Heart left ventricle (tissue), 16 donors: ENCODE results near the gene MCM8. TPM values are rescaled to one million over a fixed set of nuclear protein-coding genes. Genes with fewer than 3 reads are reported as not detected.

Experiments used
- ATAC-seq, 4 donors: fragments of 200-7000 bp; cut with Tn5 transposase; one replicate each; pipeline ENCODE4 v1.9.1; 2020 to 2022; ENCODE audit warnings: moderate library complexity in 4 of 4, mild to moderate bottlenecking in 3 of 4, moderate number of reproducible peaks in 1 of 4
- DNase-seq, 5 donors: peaks; one replicate each; pipeline ENCODE4 v3.0.0-alpha.2; 2020
- H3K27ac ChIP-seq, 12 donors: fragments of 200-600 bp; sonication (generic) in 4 of 12; one replicate each; pipeline versions ENCODE4 v1.5.0 to v1.8.0; 2016 to 2022; ENCODE audit warnings: mild to moderate bottlenecking in 2 of 12
- H3K27me3 ChIP-seq, 9 donors: fragments of 200-600 bp; sonication (generic) in 2 of 9; one replicate each; pipeline versions ENCODE4 v1.5.1 to v1.8.0; 2016 to 2022; ENCODE audit warnings: mild to moderate bottlenecking in 3 of 9
- H3K36me3 ChIP-seq, 9 donors: fragments of 200-600 bp; sonication (generic) in 2 of 9; one replicate each; pipeline versions ENCODE4 v1.5.0 to v1.8.0; 2018 to 2022; ENCODE audit warnings: mild to moderate bottlenecking in 2 of 9
- H3K4me1 ChIP-seq, 12 donors: fragments of 200-600 bp; sonication (generic) in 4 of 12; one replicate each; pipeline versions ENCODE4 v1.5.0 to v1.8.0; 2016 to 2022; ENCODE audit warnings: mild to moderate bottlenecking in 3 of 12
- H3K4me3 ChIP-seq, 12 donors: fragments of 200-600 bp; sonication (generic) in 4 of 12; one replicate each; pipeline versions ENCODE4 v1.5.0 to v1.8.0; 2017 to 2022; ENCODE audit warnings: mild to moderate bottlenecking in 9 of 12, moderate library complexity in 4 of 12
- H3K9me3 ChIP-seq, 12 donors: fragments of 200-600 bp; sonication (generic) in 4 of 12; one replicate each; pipeline versions ENCODE4 v1.5.0 to v1.8.0; 2016 to 2022; ENCODE audit warnings: mild to moderate bottlenecking in 1 of 12
- CTCF ChIP-seq, 12 donors: fragments of 200-600 bp; sonication (generic) in 4 of 12; IDR thresholded peaks; one replicate each; pipeline versions ENCODE4 v1.5.0 to v1.8.0; 2018 to 2022; ENCODE audit warnings: antibody characterized with exemption in 12 of 12, mild to moderate bottlenecking in 5 of 12
- POLR2A ChIP-seq, 2 donors: fragments of 450-650 bp; IDR thresholded peaks; one replicate each; pipeline ENCODE4 v1.6.1; 2017; ENCODE audit warnings: antibody characterized with exemption in 2 of 2, mild to moderate bottlenecking in 2 of 2, moderate library complexity in 2 of 2
- WGBS, 4 donors: extraction: QIAGEN DNeasy Blood & Tissue Kit in 2 of 4; methylation state at CpG; one replicate each; pipeline versions ENCODE4 v1.1.5 to v1.1.7; 2013 to 2018; 5-methylcytosine and 5-hydroxymethylcytosine counted together
- intact Hi-C, 10 donors: fragments of 100-400 bp; cut with DNase I; formaldehyde crosslinking; loops; one replicate each; pipeline versions ENCODE4 v1.11.1 to v1.14.2; 2022
- polyA plus RNA-seq, 2 donors: library from polyadenylated mRNA; stranded (reverse); fragments of 200-250 nt; gene quantifications; one replicate each; pipeline ENCODE4 v1.2.3, GENCODE V29; 2013
- total RNA-seq, 9 donors: library from RNA; depleted of rRNA in 2 of 9; stranded (reverse); fragments of >200 nt in 2 of 9; fragmentation: NEBNext Ultra II Directional in 3 of 9; extraction: Animal tissue kit (Norgen Biotek cat#: 25700) in 3 of 9; gene quantifications; one replicate each; pipeline versions ENCODE4 v1.1.0 to v1.2.4, GENCODE V29; 2016 to 2023
- donor health status: ischemic (EF 13 %, LVEDD 7.1; RV severe dilation, severe dysfunction).
- donor health status: healthy with polysubstance abuse.
- donor health status: DM: no; HTN: yes; CAD: no.
- donor health status: DM: no; HTN: no; CAD: no.
- donor health status: ischemic (EF 25% LVEDD 6.9; RV normal size, moderate dysfunction).
- donor health status: ischemic (EF 25% LVEDD 5.7; RV mildly dilated, moderate dysfunction).
- donor health status: healthy.
- donor health status: DM: yes; HTN: yes; CAD: no.
- donor health status: ischemic (EF 35%, LVEDD 5.7; RV mildly dilated, moderate dysfunction).
- donor health status: nonischemic (EF 11% LVEDD 7.7; RV severe dilation, severe dysfunction).
- donor health status: DM: yes; HTN: yes; CAD: no.
- donor health status: PGD.
- donor health status: ischemic (EF 29% LVEDD 5.4; RV normal size, mild dysfunction).
- donor health status: nonischemic (EF 23%, LVEDD 6.1; RV moderate dilation, normal function).

MCM8 gene
- total and polyA plus RNA-seq, 11 donors = 1.8 to 8.7 (median 6.5) TPM

GRCh38 chr20:5920581-5920980 is 29.9 kb upstream of the MCM8 start:
- Histone ChIP-seq H3K27ac (no peak overlapping the region), H3K27me3 (peaks cover 0 to 4% (median 0%) of the 10 kb centered on the region in 9 donors), H3K4me1 (peaks cover 0 to 10% (median 0%) of the 10 kb centered on the region in 12 donors), H3K36me3 (no peaks in the 10 kb centered on the region), H3K4me3 (no peak overlapping the region), H3K9me3 (no peaks in the 10 kb centered on the region)
- no peak for TF ChIP-seq POLR2A (IDR thresholded peaks at IDR 0.05)
- no peak for TF ChIP-seq CTCF (IDR thresholded peaks at IDR 0.05)
- intact Hi-C loops = loop anchor here in 1 of 10 donors (10.0 kb wide), 1 partner anchor 106 kb away; no protein-coding TSS in a partner anchor
- ATAC-seq (no peak), DNase-seq (no peak)
- WGBS, 4 donors = 19 to 43% (median 29%) methylated on average over 1 of the region's 1 CpG

- Histone ChIP-seq H3K4me1 (peaks cover 0 to 10% (median 0%) of the 10 kb centered on the region in 12 donors), H3K9me3 (no peaks in the 10 kb centered on the region), H3K4me3 (no peak overlapping the region), H3K36me3 (no peaks in the 10 kb centered on the region), H3K27ac (no peak overlapping the region), H3K27me3 (no peaks in the 10 kb centered on the region)
- 62 to 68% (median 63%) methylated on average over 5 of the region's 5 CpGs for WGBS, 4 donors
- ATAC-seq (no peak), DNase-seq (no peak)
- intact Hi-C loops = loop anchor here in 1 of 10 donors (10.0 kb wide), 1 partner anchor 109 kb away; no protein-coding TSS in a partner anchor
- TF ChIP-seq CTCF (IDR thresholded peaks at IDR 0.05) = no peak
- no peak for TF ChIP-seq POLR2A (IDR thresholded peaks at IDR 0.05)
Measured at GRCh38 chr20:5923493-5923892, 27.0 kb upstream of the MCM8 start.

GRCh38 chr20:5925551-5925950 is 24.9 kb upstream of the MCM8 start:
- Histone ChIP-seq H3K9me3 (no peaks in the 10 kb centered on the region), H3K4me3 (no peak overlapping the region), H3K36me3 (no peaks in the 10 kb centered on the region), H3K4me1 (no peaks in the 10 kb centered on the region), H3K27me3 (no peaks in the 10 kb centered on the region), H3K27ac (no peak overlapping the region)
- WGBS, 4 donors = 60 to 74% (median 67%) methylated on average over 3 of the region's 3 CpGs
- no peak for DNase-seq
- intact Hi-C loops = loop anchor here in 1 of 10 donors (10.0 kb wide), 1 partner anchor 111 kb away; no protein-coding TSS in a partner anchor
- TF ChIP-seq CTCF (IDR thresholded peaks at IDR 0.05) (no peak), POLR2A (IDR thresholded peaks at IDR 0.05) (no peak)
- no peak for ATAC-seq

- intact Hi-C loops = loop anchor here in 1 of 10 donors (10.0 kb wide), 1 partner anchor 113 kb away; no protein-coding TSS in a partner anchor
- Histone ChIP-seq H3K4me3 (no peak overlapping the region), H3K9me3 (no peaks in the 10 kb centered on the region), H3K4me1 (no peaks in the 10 kb centered on the region), H3K36me3 (no peaks in the 10 kb centered on the region), H3K27ac (no peak overlapping the region), H3K27me3 (no peaks in the 10 kb centered on the region)
- ATAC-seq = no peak
- WGBS, 4 donors = 77 to 84% (median 80%) methylated on average over 7 to 11 of the region's 11 CpGs
- DNase-seq = no peak
- no peak for TF ChIP-seq POLR2A (IDR thresholded peaks at IDR 0.05)
- no peak for TF ChIP-seq CTCF (IDR thresholded peaks at IDR 0.05)
Measured at GRCh38 chr20:5927749-5928462, 22.5 kb upstream of the MCM8 start.
